ENCODE measurements around the gene HIF1A.

HIF1A gene

DNA sequence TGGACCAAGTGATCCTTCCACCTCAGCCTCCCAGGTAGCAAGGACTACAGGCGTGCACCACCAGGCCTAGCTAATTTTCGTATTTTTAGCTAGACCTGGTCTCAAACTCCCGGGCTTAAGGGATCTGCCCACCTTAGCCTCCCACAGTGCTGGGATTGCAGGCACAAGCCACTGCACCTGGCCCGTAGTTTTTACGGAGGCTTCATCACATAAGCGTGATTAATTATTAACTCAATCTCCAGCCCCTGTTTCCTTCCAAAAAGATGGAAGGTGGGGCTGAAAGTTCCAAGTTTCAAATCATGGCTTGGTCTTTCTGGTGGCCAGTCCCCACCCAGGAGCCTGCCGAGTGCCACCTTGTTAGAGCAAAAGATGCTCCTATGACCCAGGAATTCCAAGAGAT lies 22.5 kb upstream of the HIF1A start:
- TF ChIP-seq, protein P1, sequence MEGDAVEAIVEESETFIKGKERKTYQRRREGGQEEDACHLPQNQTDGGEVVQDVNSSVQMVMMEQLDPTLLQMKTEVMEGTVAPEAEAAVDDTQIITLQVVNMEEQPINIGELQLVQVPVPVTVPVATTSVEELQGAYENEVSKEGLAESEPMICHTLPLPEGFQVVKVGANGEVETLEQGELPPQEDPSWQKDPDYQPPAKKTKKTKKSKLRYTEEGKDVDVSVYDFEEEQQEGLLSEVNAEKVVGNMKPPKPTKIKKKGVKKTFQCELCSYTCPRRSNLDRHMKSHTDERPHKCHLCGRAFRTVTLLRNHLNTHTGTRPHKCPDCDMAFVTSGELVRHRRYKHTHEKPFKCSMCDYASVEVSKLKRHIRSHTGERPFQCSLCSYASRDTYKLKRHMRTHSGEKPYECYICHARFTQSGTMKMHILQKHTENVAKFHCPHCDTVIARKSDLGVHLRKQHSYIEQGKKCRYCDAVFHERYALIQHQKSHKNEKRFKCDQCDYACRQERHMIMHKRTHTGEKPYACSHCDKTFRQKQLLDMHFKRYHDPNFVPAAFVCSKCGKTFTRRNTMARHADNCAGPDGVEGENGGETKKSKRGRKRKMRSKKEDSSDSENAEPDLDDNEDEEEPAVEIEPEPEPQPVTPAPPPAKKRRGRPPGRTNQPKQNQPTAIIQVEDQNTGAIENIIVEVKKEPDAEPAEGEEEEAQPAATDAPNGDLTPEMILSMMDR (IDR thresholded peaks at IDR 0.05; ENCODE audit: low read depth, low read length, missing control alignments) = no peak
- H3K4me3 ChIP-seq (ENCODE audit: low read depth, low read length) = no peak overlapping the region
- no peak for DNase-seq (ENCODE audit: low read depth)

DNA sequence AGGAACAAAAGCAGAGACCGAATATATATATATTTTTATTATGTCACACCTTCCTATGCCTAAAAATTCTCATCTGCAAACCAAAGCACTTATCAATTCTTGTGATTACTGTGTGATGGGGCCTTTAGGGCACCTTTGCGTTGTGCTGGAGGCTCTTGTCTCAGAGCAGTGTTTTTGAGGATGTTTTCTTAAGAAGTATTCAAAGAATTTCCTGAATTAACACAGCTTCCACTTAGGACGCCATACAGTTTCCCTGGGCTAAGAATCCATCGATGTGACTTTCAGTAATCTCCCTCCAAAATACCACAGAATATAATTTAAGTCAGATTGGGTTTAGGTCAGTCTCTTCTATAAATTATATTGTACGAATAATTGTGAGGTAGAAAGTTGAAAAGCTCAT lies 22.0 kb upstream of the HIF1A start:
- no peak overlapping the region for H3K4me3 ChIP-seq (ENCODE audit: low read depth, low read length)
- no peak for DNase-seq (ENCODE audit: low read depth)
- TF ChIP-seq, protein P1 (IDR thresholded peaks at IDR 0.05; ENCODE audit: low read depth, low read length, missing control alignments) = no peak

DNA sequence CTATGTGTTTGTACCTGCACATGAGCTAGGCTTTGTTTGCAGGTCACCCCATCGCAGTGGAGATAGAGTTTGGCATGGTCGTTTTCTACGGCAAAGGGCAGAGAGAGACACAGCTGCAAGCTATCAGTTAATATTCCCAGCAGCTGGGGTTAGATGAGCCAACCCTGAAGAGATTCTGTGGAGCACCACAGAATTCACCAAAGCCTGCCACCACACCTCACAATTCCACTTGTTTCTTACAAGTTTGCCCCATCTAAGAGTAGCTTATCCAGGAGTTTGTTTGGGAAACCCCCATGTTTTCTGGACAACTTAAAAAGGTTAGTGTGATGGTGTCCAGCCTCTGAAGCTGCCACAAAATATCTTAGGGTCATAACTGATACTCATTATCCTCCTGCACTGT lies 20.0 kb upstream of the HIF1A start:
- H3K4me3 ChIP-seq (ENCODE audit: low read depth, low read length) = no peak overlapping the region
- DNase-seq (ENCODE audit: low read depth) = no peak
- TF ChIP-seq, protein P1 (IDR thresholded peaks at IDR 0.05; ENCODE audit: low read depth, low read length, missing control alignments) = no peak

DNA sequence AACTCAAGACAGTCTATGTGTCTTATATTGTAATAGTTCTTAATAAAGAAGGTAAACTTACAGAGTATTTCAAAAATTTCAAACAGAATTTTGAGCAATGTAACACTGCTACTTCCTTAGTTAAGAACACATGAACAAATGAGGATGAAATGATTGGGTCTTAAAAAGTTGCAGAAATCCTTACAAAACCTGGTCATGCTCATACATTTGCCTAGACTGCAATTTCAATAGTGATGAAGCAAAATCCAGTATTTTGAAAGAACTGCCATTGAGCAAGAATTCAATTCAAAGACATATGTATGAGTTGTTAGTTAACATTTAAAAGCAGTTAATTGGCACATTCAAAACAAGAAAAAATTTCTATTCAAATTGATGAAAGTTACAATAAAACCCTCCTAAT lies 17.8 kb upstream of the HIF1A start:
- no peak overlapping the region for H3K4me3 ChIP-seq (ENCODE audit: low read depth, low read length)
- TF ChIP-seq, protein P1 (IDR thresholded peaks at IDR 0.05; ENCODE audit: low read depth, low read length, missing control alignments) = no peak
- DNase-seq (ENCODE audit: low read depth) = no peak

DNA sequence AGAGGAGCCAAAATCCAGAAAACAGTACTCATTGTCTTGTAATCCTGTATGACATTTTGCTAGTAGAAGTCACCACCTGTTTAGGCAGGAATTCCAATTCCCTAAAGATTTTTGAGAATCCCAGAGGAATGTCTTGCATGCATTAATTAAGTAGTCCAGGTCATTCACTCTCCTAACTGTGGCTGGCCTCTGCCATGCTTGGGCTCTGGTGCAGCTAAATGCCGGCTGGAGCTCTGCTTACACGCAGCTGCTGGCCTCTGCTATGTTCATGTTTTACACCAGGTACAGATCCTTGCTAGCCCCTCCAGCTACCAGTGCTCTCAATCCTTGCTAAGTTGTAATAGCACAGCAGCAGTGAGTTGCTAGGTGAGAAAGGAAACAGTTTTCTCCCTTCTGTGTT lies 16.3 kb upstream of the HIF1A start:
- no peak overlapping the region for H3K4me3 ChIP-seq (ENCODE audit: low read depth, low read length)
- DNase-seq (ENCODE audit: low read depth) = no peak
- TF ChIP-seq, protein P1 (IDR thresholded peaks at IDR 0.05; ENCODE audit: low read depth, low read length, missing control alignments) = no peak

DNA sequence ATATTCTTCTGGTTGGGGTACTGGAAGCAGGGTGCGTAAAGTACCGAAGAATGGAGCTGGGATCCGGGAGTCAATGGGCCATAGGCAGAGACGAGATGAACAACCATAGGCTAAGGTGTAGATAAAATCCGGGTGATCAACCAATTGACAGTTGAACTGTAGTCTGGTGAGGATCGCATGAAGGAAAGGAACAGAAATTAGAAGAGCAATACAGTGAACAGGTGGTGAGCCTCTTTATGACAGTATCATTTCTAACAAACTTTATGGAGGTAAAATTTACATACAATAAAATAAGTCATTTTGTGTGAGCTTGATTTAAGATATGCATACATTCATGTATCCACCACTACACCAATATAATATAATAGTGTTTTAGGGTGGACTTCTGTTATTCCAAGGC lies 13.9 kb upstream of the HIF1A start:
- TF ChIP-seq, protein P1 (IDR thresholded peaks at IDR 0.05; ENCODE audit: low read depth, low read length, missing control alignments) = no peak
- H3K4me3 ChIP-seq (ENCODE audit: low read depth, low read length) = no peak overlapping the region
- DNase-seq (ENCODE audit: low read depth) = no peak

DNA sequence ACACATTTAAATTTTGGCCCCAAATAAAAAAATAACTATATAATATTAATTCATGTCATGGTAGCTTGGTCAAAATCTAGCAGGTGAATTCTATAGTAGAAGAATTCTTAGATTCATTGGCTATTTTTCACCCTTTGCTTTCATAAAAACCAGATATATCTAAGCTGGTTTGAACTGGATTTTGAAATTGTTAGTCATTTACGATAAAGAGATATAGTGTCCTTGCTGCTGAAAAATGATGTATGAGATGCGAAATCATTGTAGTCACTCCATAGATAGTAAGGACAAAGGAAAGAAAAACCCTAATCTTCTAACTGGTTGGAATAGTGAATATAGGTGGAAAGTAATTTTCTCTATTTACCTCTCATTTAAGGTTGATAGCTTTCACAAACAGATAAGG lies 12.2 kb upstream of the HIF1A start:
- TF ChIP-seq, protein P1 (IDR thresholded peaks at IDR 0.05; ENCODE audit: low read depth, low read length, missing control alignments) = no peak
- DNase-seq (ENCODE audit: low read depth) = no peak
- no peak overlapping the region for H3K4me3 ChIP-seq (ENCODE audit: low read depth, low read length)

Data from GM12864 (cell line).